Posterior cingulate gyrus (tissue), 11 donors: Measurements from ENCODE around the gene PPM1N.
A peak's percentile ranks its signal among the peaks of the same experiment; 100 is the strongest.

Experiments used
- DNase-seq, 10 donors: peaks; one replicate each; pipeline versions ENCODE4 v3.0.0 to v3.0.0-alpha.2; 2020 to 2021; ENCODE audit warnings: mixed read lengths in 3 of 10
- intact Hi-C: fragments of 100-400 bp; cut with DNase I; formaldehyde crosslinking; loops from one replicate; pipeline ENCODE4 v1.15.1; 2023

PPM1N gene

DNA sequence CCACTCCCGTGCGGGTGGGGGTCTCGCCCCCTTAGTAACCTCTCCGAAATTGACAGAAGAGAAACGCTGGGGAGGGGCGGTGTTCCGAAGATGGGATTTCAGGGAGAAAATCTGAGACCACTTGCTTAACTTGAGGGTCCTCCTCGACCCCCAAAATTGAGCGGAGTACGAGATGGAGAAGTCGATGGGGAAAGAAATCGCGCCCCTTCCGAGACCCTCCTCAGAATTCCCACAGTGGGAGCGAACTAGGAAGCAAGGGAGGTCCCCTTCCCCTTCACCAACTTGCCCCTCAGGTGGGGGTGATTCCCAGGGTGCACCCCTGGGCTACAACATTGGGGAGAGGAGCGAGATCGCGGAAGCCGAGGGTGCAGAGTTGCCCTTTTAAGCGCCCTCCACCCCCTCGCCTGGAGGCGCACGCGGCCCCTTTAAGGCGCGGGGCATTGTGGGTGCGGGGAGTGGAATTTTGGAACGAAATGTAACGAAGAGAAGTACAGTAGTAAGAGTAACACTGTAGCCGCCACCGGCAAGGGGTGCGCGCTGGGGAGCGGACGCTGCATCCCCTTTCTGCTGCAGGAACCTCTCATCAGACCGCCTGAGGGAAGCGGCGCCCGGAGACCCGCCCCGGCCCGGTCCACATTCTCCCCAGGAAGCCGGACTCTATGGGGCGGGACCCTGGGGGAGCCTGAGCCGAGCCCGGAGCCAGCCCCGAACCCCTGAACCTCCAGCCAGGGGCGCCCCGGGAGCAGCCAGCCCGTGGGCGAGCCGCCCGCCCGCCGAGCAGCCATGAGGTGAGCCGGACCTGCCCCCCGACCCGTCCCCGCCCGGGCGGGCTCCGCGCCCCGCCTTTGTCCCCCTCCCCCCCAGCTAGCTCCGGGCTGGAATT is 9.0 kb downstream of the PPM1N start, which contains the start of gene VASP:
Gene VASP, plus strand, starts transcription at position 491 of the 883 bp plus-strand sequence. Its CDS starts 293 bp downstream, at position 784.
- peak; percentile 77 to 97 (median 84) for DNase-seq
- intact Hi-C loops: no loop called here

- peak in 2 of 10 donors; percentile 57 to 71 for DNase-seq
Measured at GRCh38 chr19:45507872-45508416, 9.7 kb downstream of the PPM1N start.

DNA sequence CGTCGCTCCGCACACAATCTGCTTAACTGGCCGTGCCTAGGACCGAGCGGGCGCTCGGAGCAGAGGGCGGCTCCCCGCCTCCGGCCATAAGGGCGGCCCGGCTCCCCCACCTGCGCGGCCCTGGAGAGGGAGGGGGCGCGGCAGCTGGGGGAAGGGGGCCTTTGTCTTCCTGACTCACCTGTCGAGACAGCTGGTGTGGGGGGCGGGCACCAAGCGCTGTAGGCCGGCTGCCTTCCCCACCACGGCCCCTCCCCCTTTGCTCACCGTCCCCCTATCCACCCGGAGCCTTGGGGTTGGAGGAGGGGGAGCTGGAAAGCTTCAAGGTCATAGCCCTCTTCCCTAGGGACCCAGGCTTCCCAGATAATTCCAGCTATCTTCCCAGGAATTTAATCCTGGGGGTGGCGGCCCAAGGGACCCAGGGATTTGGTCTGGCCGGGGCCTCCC is 10.2 kb downstream of the PPM1N start:
- intact Hi-C loops: no loop called here

More at GRCh38 chr19:45507872-45508416, 9.7 kb downstream of the PPM1N start:
- intact Hi-C loops: no loop called here

GRCh38 chr19:45508861-45509691 is 10.8 kb downstream of the PPM1N start:
- intact Hi-C loops: no loop called here

More for the DNA sequence above, 10.2 kb downstream of the PPM1N start:
- peak in 2 of 10 donors; percentile 65 to 70 for DNase-seq

DNA sequence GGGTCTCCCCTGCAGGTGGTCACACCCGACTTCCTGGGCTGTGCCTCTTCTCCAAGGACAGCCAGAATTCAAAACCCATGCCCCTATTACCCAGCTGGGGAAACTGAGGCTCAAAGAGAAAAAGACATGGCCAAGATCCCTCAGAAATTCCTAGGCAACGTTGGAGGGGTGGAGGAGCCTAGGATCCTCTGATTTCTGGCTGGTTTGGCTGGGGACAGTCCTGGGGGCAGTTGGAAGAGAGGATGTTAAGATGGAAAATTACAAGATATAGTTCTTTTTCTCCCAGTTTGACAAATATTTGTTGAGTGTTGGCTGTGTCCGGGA is 11.4 kb downstream of the PPM1N start:
- intact Hi-C loops: loop anchor here (2.0 kb wide), 1 partner anchor 51 kb away; no protein-coding TSS in a partner anchor
- DNase-seq: peak in 2 of 10 donors; percentile 32 to 40

More at GRCh38 chr19:45508861-45509691, 10.8 kb downstream of the PPM1N start:
- peak in 3 of 10 donors; percentile 56 to 90 (median 65) for DNase-seq

DNA sequence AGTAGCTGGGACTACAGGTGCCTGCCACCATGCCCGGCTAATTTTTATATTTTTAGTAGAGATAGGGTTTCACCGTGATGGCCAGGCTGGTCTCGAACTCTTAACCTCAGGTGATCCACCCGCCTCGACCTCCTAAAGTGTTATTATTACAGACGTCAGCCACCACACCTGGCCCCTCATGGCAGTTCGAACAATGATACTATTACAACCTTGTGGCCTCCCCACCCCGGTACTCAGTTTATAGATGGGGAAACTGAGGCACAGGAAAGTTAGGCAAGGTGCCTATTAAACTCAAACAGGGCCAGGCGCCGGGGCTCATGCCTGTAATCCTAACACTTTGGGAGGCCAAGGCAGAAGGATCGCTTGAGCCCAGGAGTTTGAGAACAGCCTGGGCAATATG is 12.1 kb downstream of the PPM1N start:
- intact Hi-C loops: loop anchor here (2.0 kb wide), 1 partner anchor 52 kb away; no protein-coding TSS in a partner anchor

DNA sequence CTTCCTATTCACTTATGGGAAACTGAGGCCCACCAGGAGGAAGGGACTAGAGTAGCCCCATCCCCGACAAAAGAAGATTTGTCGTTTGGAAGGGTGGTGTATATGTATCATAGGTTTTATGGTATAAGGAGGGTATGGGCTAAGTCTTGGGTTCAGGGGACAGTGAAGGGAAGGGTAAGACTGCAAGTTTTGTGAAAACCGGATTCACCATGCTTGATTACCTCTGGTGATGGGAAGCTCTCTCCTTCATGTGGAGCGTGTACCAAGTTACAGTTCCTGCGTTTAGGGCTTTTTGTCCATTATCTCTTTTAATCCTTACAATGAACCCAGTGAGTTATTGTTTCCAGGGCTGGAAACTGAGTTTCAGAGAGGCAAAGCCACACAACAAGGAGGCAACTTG is 12.8 kb downstream of the PPM1N start:
- intact Hi-C loops: loop anchor here (2.0 kb wide), 1 partner anchor 52 kb away; no protein-coding TSS in a partner anchor
- peak in 1 of 10 donors; percentile 2 for DNase-seq

More for the DNA sequence above, 12.1 kb downstream of the PPM1N start:
- DNase-seq: peak in 1 of 10 donors; percentile 12

DNA sequence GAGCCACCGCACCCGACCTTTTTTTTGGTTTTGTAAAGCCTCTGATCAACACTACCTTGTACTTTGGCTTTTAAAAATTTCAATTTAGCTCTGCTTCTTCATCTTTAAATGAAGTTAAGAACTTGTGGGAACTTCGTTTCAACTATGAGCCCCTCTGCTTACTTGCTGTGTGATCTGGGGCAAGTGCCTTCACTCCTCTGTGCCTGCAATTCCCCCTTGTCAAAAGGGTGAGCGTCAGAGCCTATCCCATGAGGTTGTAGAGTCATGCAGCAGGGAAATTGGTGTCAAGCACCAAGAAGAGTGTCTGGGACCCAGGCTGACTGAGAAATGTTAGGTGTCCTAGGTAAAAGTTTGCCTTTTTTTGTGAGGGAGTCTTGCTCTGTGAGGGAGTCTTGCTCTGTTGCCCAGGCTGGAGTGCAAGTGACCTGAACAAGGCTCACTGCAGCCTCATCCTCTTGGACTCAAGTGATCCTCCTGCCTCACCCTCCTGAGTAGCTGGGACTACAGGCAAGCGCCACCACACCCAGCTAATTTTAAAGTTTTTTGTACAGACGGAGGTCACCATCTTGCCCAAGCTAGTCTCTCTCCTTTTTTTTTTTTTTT is 14.7 kb downstream of the PPM1N start:
- intact Hi-C loops: no loop called here

DNA sequence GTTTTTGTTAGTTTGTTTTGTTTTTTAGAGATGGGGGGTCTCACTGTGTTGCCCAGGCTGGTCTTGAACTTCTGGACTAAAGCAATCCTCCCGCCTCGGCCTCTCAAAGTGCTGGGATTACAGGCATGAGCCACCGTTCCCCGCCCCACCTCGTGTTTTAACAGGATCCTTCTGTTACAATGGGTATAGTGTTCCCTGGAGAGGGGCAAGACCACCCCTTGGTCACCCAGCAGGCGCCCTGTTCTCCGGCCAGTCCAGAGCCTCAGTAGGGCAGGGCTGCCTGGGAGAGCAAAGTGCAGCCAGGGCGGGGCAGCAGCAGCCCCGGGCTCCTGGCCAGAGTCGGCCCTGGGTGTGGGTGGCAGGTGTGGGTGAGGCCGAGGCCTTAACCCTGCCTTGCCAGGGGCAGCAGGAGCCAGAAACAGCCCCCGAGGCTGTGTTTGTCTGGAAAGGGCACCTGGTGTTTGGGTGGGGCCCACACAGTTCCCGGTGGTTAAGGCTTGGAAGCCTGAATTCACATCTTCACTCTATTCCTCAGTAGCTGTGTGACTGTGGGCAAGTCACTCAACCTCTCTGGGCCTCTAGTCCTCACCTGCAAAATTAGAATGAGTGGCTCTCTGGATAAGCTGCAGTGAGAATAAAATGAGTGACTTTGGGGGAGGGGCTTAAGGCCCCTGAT is 16.3 kb downstream of the PPM1N start:
- DNase-seq: no peak
- intact Hi-C loops: no loop called here

More for the DNA sequence above, 14.7 kb downstream of the PPM1N start:
- peak in 1 of 10 donors; percentile 49 for DNase-seq

DNA sequence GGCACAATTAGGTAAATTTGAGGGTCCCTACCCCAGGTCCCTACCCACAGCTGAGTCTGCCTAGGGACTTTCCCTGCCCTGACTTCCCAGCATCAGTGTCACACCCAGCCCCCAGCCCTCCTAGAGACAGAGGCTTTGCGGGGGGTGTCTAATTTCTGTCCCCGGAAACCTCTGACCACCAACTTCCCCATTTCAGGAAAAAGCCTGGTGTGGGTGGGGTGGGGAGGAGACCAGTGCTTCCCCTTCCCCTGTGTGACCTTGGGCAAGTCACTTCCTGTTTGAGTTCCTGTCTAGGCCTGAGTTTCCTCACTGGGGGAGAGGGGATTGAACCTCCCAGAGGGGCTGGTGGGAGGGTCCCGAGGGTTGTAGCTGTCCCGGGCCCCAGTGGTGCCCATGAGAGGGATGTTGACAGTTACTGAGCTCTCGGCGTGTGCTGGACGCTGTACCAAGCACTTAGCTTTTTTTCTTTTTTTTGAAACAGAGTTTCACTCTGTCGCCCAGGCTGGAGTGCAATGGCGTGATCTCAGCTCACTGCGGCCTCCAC is 16.9 kb downstream of the PPM1N start:
- DNase-seq: peak in 2 of 10 donors; percentile 23 to 83
- intact Hi-C loops: no loop called here

GRCh38 chr19:45515807-45516401 is 17.7 kb downstream of the PPM1N start:
- intact Hi-C loops: no loop called here
- DNase-seq: peak in 1 of 10 donors; percentile 77

GRCh38 chr19:45517238-45517637 is 19.0 kb downstream of the PPM1N start:
- no peak for DNase-seq
- intact Hi-C loops: no loop called here

- DNase-seq: peak in 2 of 10 donors; percentile 39 to 77
- intact Hi-C loops: no loop called here
Measured at GRCh38 chr19:45517641-45518468, 19.6 kb downstream of the PPM1N start.

DNA sequence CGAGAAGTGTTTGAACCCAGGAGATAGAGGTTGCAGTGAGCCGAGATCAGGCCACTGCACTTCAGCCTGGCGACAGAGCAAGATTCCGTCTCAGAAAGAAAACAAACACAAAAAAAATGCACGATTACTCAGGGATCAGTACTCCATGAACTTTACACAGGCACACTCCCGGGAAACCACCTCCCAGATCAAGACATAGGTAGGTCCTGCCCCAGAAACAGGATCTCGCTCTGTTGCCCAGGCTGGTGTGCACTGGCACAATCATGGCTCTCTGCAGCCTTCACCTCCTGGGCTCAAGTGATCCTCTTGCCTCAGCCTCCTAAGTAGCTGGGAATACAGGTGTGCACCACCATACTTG is 20.2 kb downstream of the PPM1N start:
- intact Hi-C loops: no loop called here
- DNase-seq: peak in 1 of 10 donors; percentile 8

- DNase-seq: no peak
- intact Hi-C loops: loop anchor here (2.0 to 5.0 kb wide), 3 partner anchors 37 to 170 kb away; partner anchors contain the start of genes QPCTL and SNRPD2
Measured at GRCh38 chr19:45522010-45522941, 24.0 kb downstream of the PPM1N start.

GRCh38 chr19:45523642-45524256 is 25.5 kb downstream of the PPM1N start:
- intact Hi-C loops: loop anchor here (2.0 to 5.0 kb wide), 3 partner anchors 35 to 169 kb away; partner anchors contain the start of genes QPCTL and SNRPD2
- peak; percentile 63 to 96 (median 80) for DNase-seq
